HTR-8/SVneo (cell line): ENCODE data around the gene VPS39.

Source experiments
- DNase-seq: peaks from one replicate; pipeline ENCODE4 v3.0.0; 2011; ENCODE audit warnings: low spot score, mixed read lengths; ENCODE audit not compliant: insufficient read length
- FAIRE-seq: peaks from 2 replicates; lab custom pipeline; 2011; peaks lifted over from hg19 to GRCh38; lab: Jason Lieb, UNC

VPS39 gene

GRCh38 chr15:42160136-42160535 is 48.0 kb downstream of the VPS39 start:
- FAIRE-seq (no peak), DNase-seq (no peak)

GRCh38 chr15:42159381-42160015 is 48.6 kb downstream of the VPS39 start:
- FAIRE-seq, result no peak
- no peak for DNase-seq

GRCh38 chr15:42158941-42159340 is 49.2 kb downstream of the VPS39 start:
- FAIRE-seq (no peak), DNase-seq (no peak)

- DNase-seq, result peak; percentile 74
- FAIRE-seq, result peak; percentile 62
Observed at GRCh38 chr15:42157981-42158765, 49.9 kb downstream of the VPS39 start.

- no peak for FAIRE-seq
- DNase-seq, result no peak
Observed at GRCh38 chr15:42157381-42157780, 50.7 kb downstream of the VPS39 start.

GRCh38 chr15:42156243-42156922 is 51.7 kb downstream of the VPS39 start, which contains the start of gene PLA2G4F:
Gene PLA2G4F, minus strand, starts transcription at chr15:42156636. Its CDS starts 87 bp downstream, at chr15:42156549.
- FAIRE-seq (no peak), DNase-seq (no peak)

GRCh38 chr15:42155546-42156242 is 52.4 kb downstream of the VPS39 start:
- FAIRE-seq, result no peak
- DNase-seq, result no peak

- FAIRE-seq (peak; percentile 95), DNase-seq (no peak)
Observed at GRCh38 chr15:42154956-42155355, 53.1 kb downstream of the VPS39 start.

- DNase-seq, result no peak
- FAIRE-seq, result no peak
Observed at GRCh38 chr15:42154212-42154941, 53.7 kb downstream of the VPS39 start.

- FAIRE-seq (no peak), DNase-seq (no peak)
Observed at GRCh38 chr15:42153874-42154211, 54.3 kb downstream of the VPS39 start.

- DNase-seq (no peak), FAIRE-seq (no peak)
Observed at GRCh38 chr15:42152921-42153698, 55.0 kb downstream of the VPS39 start.

- no peak for DNase-seq
- no peak for FAIRE-seq
Observed at GRCh38 chr15:42152196-42152920, 55.7 kb downstream of the VPS39 start.

- FAIRE-seq, result no peak
- no peak for DNase-seq
Observed at GRCh38 chr15:42151736-42152135, 56.4 kb downstream of the VPS39 start.

GRCh38 chr15:42151141-42151561 is 57.0 kb downstream of the VPS39 start:
- FAIRE-seq (no peak), DNase-seq (no peak)

GRCh38 chr15:42150219-42150970 is 57.7 kb downstream of the VPS39 start:
- FAIRE-seq, result no peak
- no peak for DNase-seq

- FAIRE-seq, result no peak
- no peak for DNase-seq
Observed at GRCh38 chr15:42149493-42150218, 58.4 kb downstream of the VPS39 start.

GRCh38 chr15:42148808-42149492 is 59.2 kb downstream of the VPS39 start:
- DNase-seq (no peak), FAIRE-seq (no peak)
